Liver (tissue), 9 donors: Measurements from ENCODE around the gene SREBF2. TPM values are rescaled to one million over a fixed set of nuclear protein-coding genes. Genes with fewer than 3 reads are reported as not detected.

ENCODE experiments used
- DNase-seq: peaks from one replicate; pipeline ENCODE4 v3.0.0-alpha.2; 2017; ENCODE audit warnings: low spot score
- H3K27ac ChIP-seq, 2 donors: one replicate each; pipeline ENCODE4 v1.7.0; 2013; ENCODE audit warnings: inconsistent platforms in 2 of 2, low read length in 2 of 2, control low read depth in 1 of 2, low read depth in 1 of 2, mild to moderate bottlenecking in 1 of 2
- H3K27me3 ChIP-seq, 4 donors: one replicate each; pipeline versions ENCODE4 v1.6.1 to v1.7.0; 2013; ENCODE audit warnings: low read length in 3 of 4, inconsistent platforms in 1 of 4, mild to moderate bottlenecking in 1 of 4, moderate library complexity in 1 of 4; ENCODE audit not compliant: control insufficient read depth in 4 of 4, insufficient read depth in 4 of 4
- H3K36me3 ChIP-seq, 4 donors: one replicate each; pipeline versions ENCODE4 v1.6.1 to v1.7.0; 2013; ENCODE audit warnings: low read length in 3 of 4, mild to moderate bottlenecking in 3 of 4, low read depth in 1 of 4, moderate library complexity in 1 of 4; ENCODE audit not compliant: control insufficient read depth in 4 of 4, insufficient read depth in 3 of 4
- H3K4me1 ChIP-seq, 4 donors: one replicate each; pipeline versions ENCODE4 v1.6.1 to v1.7.0; 2013; ENCODE audit warnings: low read length in 3 of 4, mild to moderate bottlenecking in 3 of 4, moderate library complexity in 1 of 4; ENCODE audit not compliant: control insufficient read depth in 4 of 4, insufficient read depth in 4 of 4
- H3K4me3 ChIP-seq, 3 donors: one replicate each; pipeline versions ENCODE4 v1.6.1 to v1.7.0; 2013; ENCODE audit warnings: low read length in 3 of 3, control low read depth in 1 of 3, low read depth in 1 of 3, mild to moderate bottlenecking in 1 of 3
- H3K9ac ChIP-seq, 2 donors: one replicate each; pipeline ENCODE4 v1.7.0; 2013; ENCODE audit warnings: low read length in 2 of 2, mild to moderate bottlenecking in 2 of 2, moderate library complexity in 2 of 2, control low read depth in 1 of 2, low read depth in 1 of 2
- H3K9me3 ChIP-seq, 4 donors: one replicate each; pipeline versions ENCODE4 v1.6.1 to v1.7.0; 2013; ENCODE audit warnings: low read length in 3 of 4; ENCODE audit not compliant: control insufficient read depth in 4 of 4
- ATF3 ChIP-seq: IDR thresholded peaks from 2 replicates; pipeline ENCODE4 v1.6.1; 2016; ENCODE audit warnings: antibody characterized with exemption
- CTCF ChIP-seq: fragments of 150-350 bp; IDR thresholded peaks from 2 replicates; pipeline ENCODE4 v1.5.1; 2017; ENCODE audit warnings: improper control_type of control experiment, low read depth, low read length; ENCODE audit not compliant: missing input control
- EGR1 ChIP-seq, 2 donors: IDR thresholded peaks; 2 replicates each; pipeline ENCODE4 v1.6.1; 2016 to 2018; ENCODE audit warnings: antibody characterized with exemption in 2 of 2, low read depth in 2 of 2
- FOXA1 ChIP-seq: IDR thresholded peaks from 2 replicates; pipeline ENCODE4 v1.6.1; 2016; ENCODE audit warnings: antibody characterized with exemption
- FOXA2 ChIP-seq: IDR thresholded peaks from 2 replicates; pipeline ENCODE4 v1.6.1; 2016; ENCODE audit warnings: antibody characterized with exemption
- GABPA ChIP-seq, 2 donors: IDR thresholded peaks in 1 of 2; conservative IDR thresholded peaks in 1 of 2; 2 replicates each; pipeline ENCODE4 v1.6.1; 2016; ENCODE audit warnings: antibody characterized with exemption in 2 of 2, mild to moderate bottlenecking in 1 of 2, moderate library complexity in 1 of 2
- HNF4A ChIP-seq, 2 donors: conservative IDR thresholded peaks; 2 replicates each; pipeline ENCODE4 v1.6.1; 2016; ENCODE audit warnings: antibody characterized with exemption in 2 of 2, mild to moderate bottlenecking in 2 of 2
- JUND ChIP-seq, 2 donors: IDR thresholded peaks; 2 replicates each; pipeline ENCODE4 v1.6.1; 2016; ENCODE audit warnings: antibody characterized with exemption in 2 of 2
- MAX ChIP-seq: IDR thresholded peaks from 2 replicates; pipeline ENCODE4 v1.6.1; 2016; ENCODE audit warnings: antibody characterized with exemption
- NR2F2 ChIP-seq: IDR thresholded peaks from 2 replicates; pipeline ENCODE4 v1.6.1; 2016; ENCODE audit warnings: antibody characterized with exemption
- RAD21 ChIP-seq, 2 donors: IDR thresholded peaks; 2 replicates each; pipeline ENCODE4 v1.6.1; 2016; ENCODE audit warnings: antibody characterized with exemption in 2 of 2, mild to moderate bottlenecking in 2 of 2
- REST ChIP-seq: IDR thresholded peaks from 2 replicates; pipeline ENCODE4 v1.6.1; 2016; ENCODE audit warnings: antibody characterized with exemption, mild to moderate bottlenecking
- RXRA ChIP-seq, 2 donors: IDR thresholded peaks; 2 replicates each; pipeline ENCODE4 v1.6.1; 2017 to 2018; ENCODE audit warnings: antibody characterized with exemption in 2 of 2, mild to moderate bottlenecking in 1 of 2
- SP1 ChIP-seq: IDR thresholded peaks from 2 replicates; pipeline ENCODE4 v1.6.1; 2018; ENCODE audit warnings: antibody characterized with exemption, mild to moderate bottlenecking
- TAF1 ChIP-seq: conservative IDR thresholded peaks from 2 replicates; pipeline ENCODE4 v1.6.1; 2016; ENCODE audit warnings: antibody characterized with exemption, mild to moderate bottlenecking
- YY1 ChIP-seq: IDR thresholded peaks from 2 replicates; pipeline ENCODE4 v1.6.1; 2016; ENCODE audit warnings: antibody characterized with exemption, mild to moderate bottlenecking
- ZBTB33 ChIP-seq: IDR thresholded peaks from 2 replicates; pipeline ENCODE4 v1.6.1; 2016; ENCODE audit warnings: antibody characterized with exemption
- WGBS: extraction: QIAGEN DNeasy Blood & Tissue Kit; methylation state at CpG from one replicate; pipeline ENCODE4 v1.1.7; 2013; 5-methylcytosine and 5-hydroxymethylcytosine counted together
- polyA plus RNA-seq, 2 donors: library from polyadenylated mRNA; stranded (reverse) in 1 of 2; unstranded in 1 of 2; fragments of 200-250 nt in 1 of 2; fragments of >200 nt in 1 of 2; fragmentation: Nextera tagmentation in 1 of 2; extraction: Ambion mirVana in 1 of 2; gene quantifications; one replicate each; pipeline versions ENCODE4 v1.2.1 to v1.2.3, GENCODE V29; 2013 to 2015
- total RNA-seq, 2 donors: library from RNA; depleted of rRNA; stranded (reverse); fragments of >200 nt; gene quantifications; one replicate each; pipeline ENCODE4 v1.2.3, GENCODE V29; 2014
- donor health status: healthy.
- donor health status: healthy.
- donor health status: healthy.
- donor health status: healthy.
- donor health status: healthy.

Gene SREBF2
- total and polyA plus RNA-seq, 4 donors = 18.3 to 69.6 (median 57.3) TPM

GRCh38 chr22:41899110-41899509 is 66.2 kb downstream of the SREBF2 start:
- DNase-seq = no peak
- Histone ChIP-seq H3K4me3 (no peak overlapping the region), H3K27me3 (no peaks in the 10 kb centered on the region), H3K27ac (no peak overlapping the region), H3K4me1 (peaks cover 2 to 33% (median 20%) of the 10 kb centered on the region in 4 donors), H3K9ac (no peak overlapping the region), H3K9me3 (no peaks in the 10 kb centered on the region), H3K36me3 (peaks cover 25 to 59% (median 47%) of the 10 kb centered on the region in 4 donors)
- TF ChIP-seq GABPA (IDR thresholded peaks at IDR 0.05 in 1 of 2, conservative IDR thresholded peaks at IDR 0.05 in 1 of 2) = no peak
- TF ChIP-seq EGR1 (IDR thresholded peaks at IDR 0.05; ENCODE audit: low read depth in 2 of 2) = no peak
- no peak for TF ChIP-seq CTCF
- TF ChIP-seq JUND (IDR thresholded peaks at IDR 0.05) = no peak
- no peak for TF ChIP-seq YY1
- no peak for TF ChIP-seq FOXA1
- no peak for TF ChIP-seq RAD21 (IDR thresholded peaks at IDR 0.05)
- TF ChIP-seq MAX = no peak
- TF ChIP-seq FOXA2 = no peak
- no peak for TF ChIP-seq ATF3
- TF ChIP-seq TAF1 = no peak
- no peak for TF ChIP-seq NR2F2
- no peak for TF ChIP-seq RXRA (IDR thresholded peaks at IDR 0.05)
- no peak for TF ChIP-seq REST
- TF ChIP-seq HNF4A (conservative IDR thresholded peaks at IDR 0.05) = no peak
- TF ChIP-seq ZBTB33 = no peak
- no peak for TF ChIP-seq SP1
- whole genome bisulfite sequencing = 93% methylated on average over 5 of the region's 5 CpGs
